ENCODE results near the gene SLC28A2. TPM values are rescaled to one million over a fixed set of nuclear protein-coding genes. Genes with fewer than 3 reads are reported as not detected.

The SLC28A2 gene
- total and polyA plus RNA-seq, 2 of the 13 experiments (the other 11 are each of a cell fraction or from before 2014, with no cell fraction given) = 0.01 to 0.11 TPM

DNA sequence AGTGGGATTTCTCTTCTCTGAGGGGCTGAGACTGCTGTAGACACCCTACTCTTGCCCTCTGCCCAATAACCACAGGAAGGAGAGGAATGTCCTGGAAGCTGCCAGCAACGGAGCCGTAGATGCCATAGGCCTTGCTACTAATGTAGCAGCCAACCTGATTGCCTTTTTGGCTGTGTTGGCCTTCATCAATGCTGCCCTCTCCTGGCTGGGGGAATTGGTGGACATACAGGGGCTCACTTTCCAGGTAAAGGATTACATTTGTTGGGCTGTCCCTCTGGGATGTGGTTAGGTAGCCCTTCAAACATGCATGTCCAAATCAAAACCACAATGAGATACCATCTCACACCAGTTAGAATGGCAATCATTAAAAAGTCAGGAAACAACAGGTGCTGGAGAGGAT, 16.1 kb downstream of the SLC28A2 start (continued):
- TF ChIP-seq, protein P1, sequence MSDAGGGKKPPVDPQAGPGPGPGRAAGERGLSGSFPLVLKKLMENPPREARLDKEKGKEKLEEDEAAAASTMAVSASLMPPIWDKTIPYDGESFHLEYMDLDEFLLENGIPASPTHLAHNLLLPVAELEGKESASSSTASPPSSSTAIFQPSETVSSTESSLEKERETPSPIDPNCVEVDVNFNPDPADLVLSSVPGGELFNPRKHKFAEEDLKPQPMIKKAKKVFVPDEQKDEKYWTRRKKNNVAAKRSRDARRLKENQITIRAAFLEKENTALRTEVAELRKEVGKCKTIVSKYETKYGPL (CRISPR knock-in tag; IDR thresholded peaks at IDR 0.05) = no peak
- no peak for TF ChIP-seq NR2F1 (CRISPR knock-in tag; IDR thresholded peaks at IDR 0.05)
- no peak for TF ChIP-seq XBP1 (CRISPR knock-in tag; IDR thresholded peaks at IDR 0.05)
- no peak for TF ChIP-seq ZNF816 (CRISPR knock-in tag; IDR thresholded peaks at IDR 0.05; ENCODE audit: borderline replicate concordance)
- TF ChIP-seq CENPT (CRISPR knock-in tag; IDR thresholded peaks at IDR 0.05; ENCODE audit: low read depth) = no peak

DNA sequence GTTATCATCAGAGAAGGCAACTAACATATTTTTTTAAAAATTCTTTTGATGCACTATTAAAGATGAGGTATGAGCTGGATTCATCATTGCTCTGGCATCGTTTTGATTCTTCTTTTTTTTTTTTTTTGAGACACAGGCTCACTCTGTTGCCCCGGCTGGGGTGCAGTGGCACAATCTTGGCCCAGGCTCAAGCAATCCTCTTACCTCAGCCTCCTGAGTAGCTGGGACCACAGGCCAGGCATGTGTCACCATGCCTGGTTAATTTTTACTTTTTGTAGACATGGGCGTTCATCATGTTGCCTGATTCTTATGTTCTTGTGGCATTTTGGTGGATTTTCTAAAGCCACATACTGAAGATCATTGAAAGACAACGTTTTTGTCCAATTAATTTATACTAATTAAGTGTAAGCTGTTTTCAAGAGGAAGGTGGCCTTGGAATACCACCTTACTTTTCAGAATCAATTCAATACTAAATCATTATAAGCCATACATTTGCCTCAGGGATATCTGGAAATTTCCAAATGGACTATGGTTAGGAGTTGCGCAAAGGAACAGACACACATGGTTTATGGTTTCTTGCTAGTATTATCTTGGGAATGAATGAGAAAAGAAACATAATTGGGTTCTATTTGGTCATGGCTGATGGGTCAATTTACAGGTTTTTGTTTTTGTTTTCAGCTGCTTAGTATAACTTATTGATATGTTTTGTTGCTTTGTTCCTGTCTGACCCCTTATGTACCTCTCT, 22.8 kb downstream of the SLC28A2 start:
- TF ChIP-seq, protein P2, sequence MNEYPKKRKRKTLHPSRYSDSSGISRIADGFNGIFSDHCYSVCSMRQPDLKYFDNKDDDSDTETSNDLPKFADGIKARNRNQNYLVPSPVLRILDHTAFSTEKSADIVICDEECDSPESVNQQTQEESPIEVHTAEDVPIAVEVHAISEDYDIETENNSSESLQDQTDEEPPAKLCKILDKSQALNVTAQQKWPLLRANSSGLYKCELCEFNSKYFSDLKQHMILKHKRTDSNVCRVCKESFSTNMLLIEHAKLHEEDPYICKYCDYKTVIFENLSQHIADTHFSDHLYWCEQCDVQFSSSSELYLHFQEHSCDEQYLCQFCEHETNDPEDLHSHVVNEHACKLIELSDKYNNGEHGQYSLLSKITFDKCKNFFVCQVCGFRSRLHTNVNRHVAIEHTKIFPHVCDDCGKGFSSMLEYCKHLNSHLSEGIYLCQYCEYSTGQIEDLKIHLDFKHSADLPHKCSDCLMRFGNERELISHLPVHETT (CRISPR knock-in tag; conservative IDR thresholded peaks at IDR 0.05) = no peak
- TF ChIP-seq, protein P3, sequence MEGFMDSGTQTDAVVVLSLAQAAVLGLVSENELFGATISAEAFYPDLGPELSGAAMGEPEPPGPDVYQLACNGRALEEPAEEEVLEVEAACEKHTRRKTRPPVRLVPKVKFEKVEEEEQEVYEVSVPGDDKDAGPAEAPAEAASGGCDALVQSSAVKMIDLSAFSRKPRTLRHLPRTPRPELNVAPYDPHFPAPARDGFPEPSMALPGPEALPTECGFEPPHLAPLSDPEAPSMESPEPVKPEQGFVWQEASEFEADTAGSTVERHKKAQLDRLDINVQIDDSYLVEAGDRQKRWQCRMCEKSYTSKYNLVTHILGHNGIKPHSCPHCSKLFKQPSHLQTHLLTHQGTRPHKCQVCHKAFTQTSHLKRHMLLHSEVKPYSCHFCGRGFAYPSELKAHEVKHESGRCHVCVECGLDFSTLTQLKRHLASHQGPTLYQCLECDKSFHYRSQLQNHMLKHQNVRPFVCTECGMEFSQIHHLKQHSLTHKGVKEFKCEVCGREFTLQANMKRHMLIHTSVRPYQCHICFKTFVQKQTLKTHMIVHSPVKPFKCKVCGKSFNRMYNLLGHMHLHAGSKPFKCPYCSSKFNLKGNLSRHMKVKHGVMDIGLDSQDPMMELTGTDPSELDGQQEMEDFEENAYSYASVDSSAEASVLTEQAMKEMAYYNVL (CRISPR knock-in tag; IDR thresholded peaks at IDR 0.05; ENCODE audit: borderline replicate concordance) = no peak
- TF ChIP-seq CEBPG (CRISPR knock-in tag; IDR thresholded peaks at IDR 0.05) (0 out of 2 replicates have a peak, but pooled peaks have one; percentile 9), NFATC3 (CRISPR knock-in tag; IDR thresholded peaks at IDR 0.05) (no peak), SIN3A (IDR thresholded peaks at IDR 0.05; ENCODE audit: borderline replicate concordance, low read depth, low read length) (no peak), CAMTA2 (CRISPR knock-in tag; IDR thresholded peaks at IDR 0.05; ENCODE audit: borderline replicate concordance) (no peak)
- TF ChIP-seq, protein P4, sequence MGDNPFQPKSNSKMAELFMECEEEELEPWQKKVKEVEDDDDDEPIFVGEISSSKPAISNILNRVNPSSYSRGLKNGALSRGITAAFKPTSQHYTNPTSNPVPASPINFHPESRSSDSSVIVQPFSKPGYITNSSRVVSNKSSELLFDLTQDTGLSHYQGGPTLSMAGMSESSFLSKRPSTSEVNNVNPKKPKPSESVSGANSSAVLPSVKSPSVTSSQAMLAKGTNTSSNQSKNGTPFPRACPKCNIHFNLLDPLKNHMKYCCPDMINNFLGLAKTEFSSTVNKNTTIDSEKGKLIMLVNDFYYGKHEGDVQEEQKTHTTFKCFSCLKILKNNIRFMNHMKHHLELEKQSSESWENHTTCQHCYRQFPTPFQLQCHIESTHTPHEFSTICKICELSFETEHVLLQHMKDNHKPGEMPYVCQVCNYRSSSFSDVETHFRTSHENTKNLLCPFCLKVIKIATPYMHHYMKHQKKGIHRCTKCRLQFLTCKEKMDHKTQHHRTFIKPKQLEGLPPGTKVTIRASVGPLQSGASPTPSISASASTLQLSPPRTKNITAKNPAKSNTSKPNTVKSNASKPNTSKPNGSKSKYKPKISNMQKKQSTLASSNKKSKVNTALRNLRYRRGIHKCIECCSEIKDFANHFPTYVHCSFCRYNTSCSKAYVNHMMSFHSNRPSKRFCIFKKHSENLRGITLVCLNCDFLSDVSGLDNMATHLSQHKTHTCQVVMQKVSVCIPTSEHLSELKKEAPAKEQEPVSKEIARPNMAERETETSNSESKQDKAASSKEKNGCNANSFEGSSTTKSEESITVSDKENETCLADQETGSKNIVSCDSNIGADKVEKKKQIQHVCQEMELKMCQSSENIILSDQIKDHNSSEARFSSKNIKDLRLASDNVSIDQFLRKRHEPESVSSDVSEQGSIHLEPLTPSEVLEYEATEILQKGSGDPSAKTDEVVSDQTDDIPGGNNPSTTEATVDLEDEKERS (CRISPR knock-in tag; IDR thresholded peaks at IDR 0.05) = no peak
- POLR2A ChIA-PET = no interaction called here
- ATAC-seq = no peak
- Histone ChIP-seq H3K27ac (ENCODE audit: extremely low read length, insufficient read depth, low read length) (no peak overlapping the region), H3K9me3 (ENCODE audit: low read length) (no peaks in the 10 kb centered on the region), H3K27me3 (ENCODE audit: control insufficient read depth in 1 of 2, insufficient read depth in 2 of 2, low read length in 2 of 2) (no peaks in the 10 kb centered on the region), H4K20me1 (ENCODE audit: insufficient read depth, low read length) (no peaks in the 10 kb centered on the region), H3K9ac (ENCODE audit: insufficient read depth, low read depth, low read length) (no peak overlapping the region), H3K4me2 (ENCODE audit: low read depth, low read length) (no peak overlapping the region), H3K36me3 (replicated peaks in 1 of 2; ENCODE audit: control insufficient read depth in 1 of 2, insufficient read depth in 2 of 2, low read length in 2 of 2) (no peaks in the 10 kb centered on the region), H2AFZ (ENCODE audit: low read length) (no peak overlapping the region), H3K4me3 (replicated peaks in 1 of 3; ENCODE audit: insufficient read depth in 1 of 3, low read depth in 2 of 3, low read length in 3 of 3) (no peak overlapping the region), H3K4me1 (ENCODE audit: insufficient read depth, low read length) (peaks cover 25% of the 10 kb centered on the region), H3K79me2 (ENCODE audit: insufficient read depth, low read length) (no peaks in the 10 kb centered on the region)
- no peak for DNase-seq (ENCODE audit: low spot score)
- intact Hi-C loops (cut with micrococcal nuclease; ENCODE audit: unreplicated experiment) = no loop called here
- WGBS (ENCODE audit: low lambda C conversion rate) = 43% methylated on average over 5 of the region's 5 CpGs
- CTCF ChIA-PET (ENCODE audit: low intra/inter-chr PET ratio, low total read pairs) = no interaction called here
- no peak for FAIRE-seq
- in situ Hi-C loops (cut with HindIII; ENCODE audit: extremely low pct_ligation_motif_present, low pct_unique_long_range_greater_than_20kb) = no loop called here
- BruUV-seq (replicated peaks) = no TSS peak
